Upper lobe of left lung (tissue), 4 donors: ENCODE results near the gene KIF3B.

Experiments
- EP300 ChIP-seq, 4 donors: sonication (generic); formaldehyde crosslinking; IDR thresholded peaks; one replicate each; pipeline ENCODE4 v1.5.1; 2017; ENCODE audit warnings: antibody characterized with exemption in 4 of 4, control low read depth in 2 of 4
- POLR2A ChIP-seq, 4 donors: fragments of 450-650 bp; IDR thresholded peaks; one replicate each; pipeline ENCODE4 v1.5.1; 2016 to 2017; ENCODE audit warnings: antibody characterized with exemption in 4 of 4, mild to moderate bottlenecking in 2 of 4
- POLR2AphosphoS5 ChIP-seq, 2 donors: sonication (generic); formaldehyde crosslinking; IDR thresholded peaks; one replicate each; pipeline ENCODE4 v1.5.1; 2017; ENCODE audit warnings: antibody characterized with exemption in 2 of 2
- TF ChIP-seq, protein P1 (sequence below), 6 experiments: fragments of 450-650 bp in 4 of 6; fragments of 200-600 bp in 2 of 6; sonication (generic) in 2 of 6; IDR thresholded peaks; one replicate each; pipeline ENCODE4 v1.5.1; 2016 to 2019; ENCODE audit warnings: antibody characterized with exemption in 6 of 6

DNA sequence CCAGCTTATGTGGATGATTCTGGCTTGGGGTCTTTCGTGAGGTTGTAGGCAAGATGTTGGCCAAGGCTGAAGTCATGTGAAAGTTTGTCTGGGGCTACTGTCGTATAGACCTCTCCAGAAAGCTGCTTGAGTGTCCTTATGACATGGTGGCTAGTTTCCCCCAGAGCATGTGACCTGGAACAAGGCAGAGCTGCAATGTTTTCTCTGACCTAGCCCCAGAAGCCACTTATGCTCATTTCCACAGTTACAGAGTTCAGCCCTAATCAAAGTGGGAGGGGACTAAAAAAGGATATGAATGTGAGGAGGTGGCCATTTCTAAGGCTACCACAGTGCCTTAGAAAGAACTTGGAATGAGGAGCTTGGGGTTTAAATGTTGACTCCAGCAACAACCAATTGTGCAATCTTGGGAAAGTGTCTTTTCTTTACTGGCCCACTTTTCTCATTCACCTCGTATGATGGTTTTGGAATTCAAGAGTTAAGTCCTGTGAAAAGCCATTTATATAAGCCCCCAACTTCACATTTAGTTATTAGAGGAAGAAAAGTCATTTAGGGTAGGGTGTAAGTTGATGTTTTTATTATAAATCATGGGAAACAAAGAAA, 74.8 kb downstream of the KIF3B start:
- TF ChIP-seq POLR2A (IDR thresholded peaks at IDR 0.05) (no peak), EP300 (IDR thresholded peaks at IDR 0.05) (no peak), POLR2AphosphoS5 (IDR thresholded peaks at IDR 0.05) (no peak)
- TF ChIP-seq, protein P1, sequence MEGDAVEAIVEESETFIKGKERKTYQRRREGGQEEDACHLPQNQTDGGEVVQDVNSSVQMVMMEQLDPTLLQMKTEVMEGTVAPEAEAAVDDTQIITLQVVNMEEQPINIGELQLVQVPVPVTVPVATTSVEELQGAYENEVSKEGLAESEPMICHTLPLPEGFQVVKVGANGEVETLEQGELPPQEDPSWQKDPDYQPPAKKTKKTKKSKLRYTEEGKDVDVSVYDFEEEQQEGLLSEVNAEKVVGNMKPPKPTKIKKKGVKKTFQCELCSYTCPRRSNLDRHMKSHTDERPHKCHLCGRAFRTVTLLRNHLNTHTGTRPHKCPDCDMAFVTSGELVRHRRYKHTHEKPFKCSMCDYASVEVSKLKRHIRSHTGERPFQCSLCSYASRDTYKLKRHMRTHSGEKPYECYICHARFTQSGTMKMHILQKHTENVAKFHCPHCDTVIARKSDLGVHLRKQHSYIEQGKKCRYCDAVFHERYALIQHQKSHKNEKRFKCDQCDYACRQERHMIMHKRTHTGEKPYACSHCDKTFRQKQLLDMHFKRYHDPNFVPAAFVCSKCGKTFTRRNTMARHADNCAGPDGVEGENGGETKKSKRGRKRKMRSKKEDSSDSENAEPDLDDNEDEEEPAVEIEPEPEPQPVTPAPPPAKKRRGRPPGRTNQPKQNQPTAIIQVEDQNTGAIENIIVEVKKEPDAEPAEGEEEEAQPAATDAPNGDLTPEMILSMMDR (IDR thresholded peaks at IDR 0.05), result no peak
